AG08396 (cell line): ENCODE measurements around the gene ZFHX2.
"Not testable (repeated sequence)": the region's sequence is repeated elsewhere in the genome, so short reads cannot be mapped to it uniquely, and the experiment has no call there.

Experiments
- DNase-seq: peaks from one replicate; pipeline ENCODE4 v3.0.0; 2012; ENCODE audit warnings: low spot score, mixed read lengths

Gene ZFHX2

GRCh38 chr14:23539248-23540140 lies 12.1 kb downstream of the ZFHX2 start:
- peak; percentile 67 for DNase-seq

DNA sequence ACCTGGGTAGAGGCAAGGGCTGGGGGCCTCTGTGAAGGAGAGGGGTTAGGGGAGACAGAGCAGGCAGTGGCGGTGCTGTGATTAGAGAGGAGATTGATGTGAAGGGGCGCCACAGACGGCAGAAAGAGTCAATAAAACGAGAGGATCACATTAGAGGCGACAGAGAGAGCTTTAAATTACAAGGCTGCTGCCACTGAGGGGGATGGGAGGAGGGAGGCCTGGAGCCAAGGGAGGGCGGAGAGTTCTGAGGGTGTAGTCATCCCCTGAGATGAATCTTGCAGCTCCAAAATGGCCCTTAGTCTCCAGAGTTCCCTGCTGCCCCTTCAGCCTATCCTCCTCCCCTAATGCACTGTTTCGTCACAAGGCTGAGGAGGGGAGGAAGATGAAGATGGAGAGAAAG lies 12.8 kb downstream of the ZFHX2 start:
- peak; percentile 70 for DNase-seq

DNA sequence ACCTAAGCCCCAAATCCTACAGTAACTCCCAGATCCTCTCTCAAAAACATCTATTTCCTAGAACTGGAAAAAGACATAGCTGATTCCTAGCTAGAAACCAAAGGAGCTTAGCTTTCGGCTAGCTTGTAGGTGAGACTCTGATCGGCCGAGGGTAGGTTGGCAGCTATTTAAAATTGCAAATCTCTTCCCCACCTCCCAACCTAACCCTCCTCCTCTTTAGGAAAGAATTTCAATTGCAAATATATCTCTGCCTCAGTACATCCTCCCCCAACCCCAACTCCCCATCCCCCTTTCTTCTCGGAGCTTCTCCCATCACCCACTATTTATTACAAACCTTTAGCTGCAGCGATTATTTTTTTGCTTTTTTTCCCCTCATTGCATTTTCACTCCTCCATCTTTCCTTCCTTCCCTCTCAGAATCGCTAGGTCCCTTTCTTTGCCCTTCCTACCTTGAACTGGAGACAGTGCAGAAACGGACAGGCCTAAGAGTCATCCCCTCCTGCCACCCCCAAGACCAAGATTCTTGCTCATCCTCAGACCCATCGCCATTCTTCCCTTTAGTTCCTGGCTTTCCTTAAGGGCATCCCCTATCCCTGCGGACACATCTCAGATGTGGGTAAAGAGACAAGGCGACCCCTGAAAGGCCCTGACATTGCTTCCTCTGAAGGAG lies 13.4 kb downstream of the ZFHX2 start:
- DNase-seq: no peak

DNA sequence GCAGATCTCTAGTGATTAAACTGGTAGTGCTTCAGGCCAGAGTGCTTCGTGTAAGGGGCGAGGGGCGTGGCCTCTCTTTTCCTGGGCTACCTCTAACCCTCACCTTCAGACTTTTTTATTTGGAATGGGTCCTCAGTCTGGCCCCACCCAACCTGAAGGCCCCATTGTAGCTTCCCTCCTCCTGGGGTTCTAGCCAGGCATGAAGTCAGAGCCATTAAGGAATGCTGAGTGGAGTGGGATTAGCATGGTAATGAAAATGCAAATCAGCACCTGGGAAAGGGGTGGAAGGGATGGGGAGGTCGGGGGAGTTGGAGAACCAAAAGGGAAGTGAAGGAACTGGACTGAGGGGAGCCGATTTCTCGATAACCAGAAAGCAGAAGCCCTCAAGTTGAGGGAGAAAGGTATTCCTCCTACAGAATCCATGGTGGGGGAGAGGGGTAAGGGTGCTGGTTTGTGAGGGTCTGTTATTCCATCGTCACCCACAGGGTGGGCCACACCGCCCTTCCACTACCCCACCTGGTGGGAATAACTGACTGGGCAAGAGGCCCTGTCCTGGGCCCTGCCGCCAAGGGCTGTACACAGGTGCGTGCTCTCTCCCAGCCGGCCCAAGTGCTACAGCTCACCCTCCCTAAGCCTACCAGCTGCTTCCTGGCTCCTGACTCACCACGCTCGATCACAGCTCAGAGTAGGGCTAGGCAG lies 14.1 kb downstream of the ZFHX2 start:
- DNase-seq: no peak

DNA sequence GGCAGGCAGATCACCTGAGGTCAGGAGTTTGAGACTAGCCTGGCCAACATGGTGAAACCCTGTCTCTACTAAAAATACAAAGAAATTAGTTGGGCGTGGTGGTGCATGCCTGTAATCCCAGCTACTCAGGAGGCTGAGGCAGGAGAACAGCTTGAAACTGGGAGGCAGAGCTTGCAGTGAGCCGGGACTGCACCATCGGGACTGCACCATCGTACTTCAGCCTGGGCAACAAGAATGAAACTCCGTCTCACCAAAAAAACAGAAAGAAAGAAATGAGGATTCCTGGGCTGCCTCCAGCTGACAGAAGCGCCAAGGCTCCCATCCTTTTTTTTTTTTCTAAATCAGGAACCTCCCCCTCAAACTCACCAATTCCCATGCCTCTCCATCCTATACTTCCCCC lies 14.7 kb downstream of the ZFHX2 start:
- DNase-seq: not testable (repeated sequence)

DNA sequence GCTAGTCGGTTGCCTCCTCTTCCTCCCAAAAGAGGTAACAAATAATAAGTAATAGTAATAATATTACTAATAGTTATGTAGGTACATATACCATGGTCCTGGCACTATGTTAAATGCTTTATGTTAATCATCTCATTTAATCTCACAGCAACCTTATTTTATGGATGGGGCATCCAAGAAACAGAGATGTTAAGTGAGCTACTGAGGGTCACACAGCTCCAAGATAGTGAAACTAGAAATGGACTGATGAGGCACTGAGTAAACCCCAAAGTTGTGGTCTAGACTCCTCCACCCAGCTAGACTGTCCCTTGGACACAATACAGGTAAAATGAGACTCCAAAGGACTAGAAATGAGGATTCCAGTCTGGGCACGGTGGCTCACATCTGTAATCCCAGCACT lies 15.1 kb downstream of the ZFHX2 start:
- DNase-seq: no peak

DNA sequence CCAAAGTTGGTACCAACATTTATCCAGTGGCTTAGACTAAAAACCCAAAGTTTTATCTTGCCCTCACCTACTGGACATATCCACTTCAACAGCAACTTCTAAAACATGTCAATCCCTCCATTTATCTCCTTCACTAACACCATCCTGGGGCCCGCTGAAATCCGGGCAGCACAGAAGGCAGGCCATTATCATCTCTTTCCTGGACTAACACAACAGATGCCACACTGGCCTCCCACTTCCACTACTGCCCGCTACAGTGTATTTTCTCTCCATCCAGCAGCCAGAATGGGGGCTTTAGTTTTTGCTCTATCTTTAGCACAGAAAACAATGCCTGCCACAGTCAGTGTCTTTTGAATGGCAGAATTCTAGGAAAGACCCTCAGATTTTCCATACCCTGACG lies 15.6 kb downstream of the ZFHX2 start:
- no peak for DNase-seq

GRCh38 chr14:23533652-23534435 lies 17.7 kb downstream of the ZFHX2 start:
- DNase-seq: no peak

GRCh38 chr14:23532658-23533057 lies 18.9 kb downstream of the ZFHX2 start:
- DNase-seq: no peak

DNA sequence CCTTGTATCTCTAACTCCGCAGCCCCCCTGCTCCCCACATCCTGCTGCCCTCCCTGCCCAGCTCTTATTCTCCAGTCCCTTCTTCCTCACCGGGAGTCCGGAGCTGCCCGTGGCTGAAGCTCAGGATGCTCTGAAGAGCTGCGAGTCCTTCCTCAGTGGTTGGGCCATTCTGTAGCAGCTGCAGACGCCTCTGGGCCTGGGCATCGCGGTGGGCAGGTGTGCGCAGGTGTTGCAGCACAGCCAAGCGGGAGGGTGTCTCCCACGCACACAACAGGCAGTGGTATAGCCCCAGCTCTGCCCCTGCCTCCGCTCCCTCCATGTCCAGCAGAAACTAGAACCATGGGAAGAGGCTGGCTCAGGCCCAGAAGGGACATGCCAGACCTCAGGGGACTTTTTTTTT lies 20.2 kb downstream of the ZFHX2 start:
- DNase-seq: no peak

- DNase-seq: no peak
Observed at GRCh38 chr14:23530375-23531055, 21.1 kb downstream of the ZFHX2 start.

GRCh38 chr14:23529016-23529415 lies 22.5 kb downstream of the ZFHX2 start:
- DNase-seq: no peak

DNA sequence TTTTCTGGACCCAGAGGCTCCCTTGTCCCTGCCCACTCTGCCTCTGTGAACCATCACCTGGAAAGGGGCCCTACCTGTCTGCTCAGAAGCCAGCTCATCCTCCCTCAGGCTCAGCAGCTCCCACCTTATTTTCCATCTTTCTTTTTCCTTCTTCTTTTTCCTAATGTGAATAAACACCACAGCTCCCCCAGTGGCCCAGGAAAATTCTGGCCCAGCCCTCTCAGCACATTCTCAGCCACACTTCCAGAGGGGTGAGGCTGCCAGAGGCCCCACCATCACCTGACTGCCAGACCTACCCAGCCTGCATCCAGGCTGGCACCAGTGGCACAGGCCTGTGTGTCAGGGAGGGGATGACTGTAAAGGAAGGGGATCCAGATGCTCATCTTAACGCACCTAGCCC lies 23.0 kb downstream of the ZFHX2 start:
- DNase-seq: no peak

DNA sequence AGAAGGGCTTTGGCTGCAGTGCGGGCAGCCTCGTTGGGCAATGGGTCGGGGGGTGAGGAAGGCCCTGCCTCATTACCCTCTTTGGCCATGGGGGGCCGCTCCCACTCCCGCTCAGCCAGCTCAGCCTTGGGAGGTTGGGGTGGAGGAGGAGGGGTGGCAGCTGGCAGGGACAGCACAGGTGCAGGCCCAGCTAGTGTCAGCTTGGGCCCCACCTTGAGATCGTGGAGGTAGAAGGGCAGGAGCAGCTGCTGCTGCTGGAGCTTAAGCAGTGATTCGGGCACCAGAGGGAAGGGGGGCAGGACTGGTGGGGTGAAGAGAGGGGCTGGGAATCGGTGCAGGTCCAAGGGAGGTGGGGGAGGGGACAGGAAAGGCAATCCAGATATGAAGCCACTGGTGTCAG lies 26.0 kb downstream of the ZFHX2 start:
- no peak for DNase-seq

GRCh38 chr14:23524954-23525353 lies 26.6 kb downstream of the ZFHX2 start:
- DNase-seq: no peak

DNA sequence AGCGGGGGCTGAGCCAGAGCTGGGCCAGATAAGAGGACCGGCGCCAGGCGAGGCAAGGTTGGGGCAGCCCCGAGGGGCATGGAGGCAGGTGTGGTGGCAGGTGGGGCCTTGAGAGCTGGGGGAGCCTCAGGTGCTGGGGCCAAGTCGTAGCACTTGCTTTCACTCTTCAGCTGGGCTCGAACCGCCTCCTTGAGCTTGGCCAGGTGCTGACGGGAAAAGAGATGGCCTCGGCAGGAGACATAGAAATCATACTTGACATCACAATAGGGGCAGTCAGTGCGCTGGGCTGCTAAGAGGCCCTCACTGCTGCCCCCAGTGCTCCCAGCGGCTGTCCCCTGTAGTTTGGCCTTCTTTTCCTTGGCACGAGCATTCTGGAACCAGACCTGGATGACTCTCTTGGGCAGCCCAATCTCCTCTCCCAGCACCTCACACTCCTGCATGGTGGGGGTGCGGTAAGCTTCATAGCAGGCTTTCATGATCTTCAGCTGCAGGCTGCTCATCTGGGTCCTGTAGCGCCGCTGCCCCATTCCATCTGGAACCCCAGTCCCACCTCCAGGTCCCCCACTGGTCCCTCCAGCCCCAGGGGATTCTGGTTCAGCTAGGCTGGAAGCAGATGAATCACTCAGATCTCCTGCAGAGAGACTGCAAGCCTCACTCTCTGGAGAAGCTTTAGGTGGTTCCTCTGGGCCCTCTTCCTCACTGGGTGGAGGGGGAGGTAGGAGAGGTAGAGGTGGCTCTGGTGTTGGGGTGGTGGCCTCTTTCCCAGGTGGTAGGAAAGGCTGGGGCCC lies 28.1 kb downstream of the ZFHX2 start:
- no peak for DNase-seq

- DNase-seq: no peak
Observed at GRCh38 chr14:23522643-23523198, 28.8 kb downstream of the ZFHX2 start.

DNA sequence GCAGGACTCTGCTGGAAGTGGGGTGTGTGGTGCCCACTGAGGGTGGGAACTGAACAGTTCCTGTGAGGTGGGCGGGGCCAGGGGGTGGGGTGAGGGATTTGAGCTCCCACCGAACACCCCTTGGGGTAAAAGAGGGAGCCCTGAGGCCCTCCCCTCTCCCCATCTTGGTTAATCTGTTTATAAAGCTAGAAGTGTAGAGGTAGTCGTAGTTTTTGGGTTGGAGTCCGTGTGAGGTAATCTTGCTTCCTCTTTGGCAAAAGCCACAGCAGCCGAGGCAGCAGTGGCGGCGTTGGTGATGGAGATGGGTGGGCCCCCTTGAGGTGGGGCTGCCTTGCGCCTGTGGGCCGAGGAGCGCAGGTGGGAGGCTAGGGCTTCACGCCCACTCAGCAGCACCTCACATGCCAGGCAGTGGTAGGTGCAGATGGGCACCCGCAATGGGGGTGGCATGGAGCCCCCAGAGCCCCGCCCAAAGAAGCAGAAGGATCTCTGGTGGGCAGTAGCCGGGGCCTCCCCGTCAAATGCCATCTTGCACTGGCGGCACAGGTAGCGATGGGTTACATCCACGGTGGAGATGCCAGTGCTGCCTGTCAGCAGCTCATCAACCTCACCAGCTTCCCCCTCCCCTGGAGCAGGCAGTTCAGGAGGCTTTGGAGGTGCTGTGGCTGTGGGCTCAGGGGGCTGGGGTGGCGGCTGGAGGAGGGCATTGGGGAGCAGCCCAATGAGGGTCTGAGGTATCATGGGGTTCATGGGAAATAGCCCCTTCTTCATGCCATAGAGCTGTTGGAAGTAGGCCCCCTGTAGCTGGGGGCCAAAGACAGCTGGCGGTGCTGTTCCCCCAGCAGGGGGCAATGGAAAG lies 29.6 kb downstream of the ZFHX2 start:
- no peak for DNase-seq

- DNase-seq: no peak
Observed at GRCh38 chr14:23520899-23521533, 30.5 kb downstream of the ZFHX2 start.
